NCI-H2227 (cell line): ENCODE measurements around the gene ZFYVE21.
A peak's percentile ranks its signal among the peaks of the same experiment; 100 is the strongest.

Experiments used
- DNase-seq: peaks from one replicate; lab custom pipeline; 2025; ENCODE audit not compliant: unreplicated experiment; lab: John Stamatoyannopoulos, UW

The ZFYVE21 gene

GRCh38 chr14:103715052-103716000, at the start of gene ZFYVE21, which contains the start of gene XRCC3:
Gene ZFYVE21 (plus strand): TSS chr14:103715810. CDS start chr14:103715842, 32 bp downstream.
Gene XRCC3 (minus strand): TSS chr14:103715451. CDS start chr14:103711087, 4,364 bp downstream.
- DNase-seq = peak; percentile 99

DNA sequence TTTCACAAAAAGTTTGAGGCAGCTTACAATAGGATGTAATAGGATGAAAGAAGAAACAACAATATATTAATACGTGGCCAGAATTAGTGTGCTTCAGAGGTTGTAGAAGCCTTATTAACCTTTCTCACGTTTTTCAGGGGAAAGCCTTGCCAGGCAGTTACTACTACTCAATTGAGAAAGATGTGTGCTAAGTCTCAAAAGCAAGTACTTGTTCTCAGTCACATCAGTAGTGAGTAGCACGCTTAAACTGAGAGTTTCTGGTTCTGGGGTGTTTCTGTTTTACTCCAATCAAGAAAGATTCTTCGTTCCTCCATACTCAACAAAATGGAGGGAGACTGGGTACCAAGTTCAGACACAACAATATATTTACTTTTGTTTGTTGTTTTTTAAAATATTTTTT, 47.9 kb upstream of the ZFYVE21 start:
- no peak for DNase-seq

DNA sequence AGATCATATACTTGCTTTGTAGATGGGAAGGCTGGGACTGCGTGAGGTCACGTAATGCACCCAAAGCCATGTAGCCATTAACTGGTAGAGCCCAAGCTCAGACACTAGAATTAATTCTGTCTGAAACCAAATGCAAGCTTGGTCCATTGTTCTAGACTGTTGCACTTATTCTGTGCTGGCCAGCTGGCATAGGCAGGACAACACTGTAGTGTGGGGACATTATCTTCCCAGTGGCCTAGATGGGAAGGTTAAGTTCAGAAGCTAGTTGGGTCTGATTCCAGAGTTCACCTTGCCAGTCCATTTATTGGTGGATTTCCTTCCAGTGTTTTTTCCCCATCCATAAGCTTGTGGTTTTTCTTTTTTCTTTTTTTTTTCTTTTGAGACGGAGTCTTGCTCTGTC, 47.5 kb upstream of the ZFYVE21 start:
- no peak for DNase-seq

DNA sequence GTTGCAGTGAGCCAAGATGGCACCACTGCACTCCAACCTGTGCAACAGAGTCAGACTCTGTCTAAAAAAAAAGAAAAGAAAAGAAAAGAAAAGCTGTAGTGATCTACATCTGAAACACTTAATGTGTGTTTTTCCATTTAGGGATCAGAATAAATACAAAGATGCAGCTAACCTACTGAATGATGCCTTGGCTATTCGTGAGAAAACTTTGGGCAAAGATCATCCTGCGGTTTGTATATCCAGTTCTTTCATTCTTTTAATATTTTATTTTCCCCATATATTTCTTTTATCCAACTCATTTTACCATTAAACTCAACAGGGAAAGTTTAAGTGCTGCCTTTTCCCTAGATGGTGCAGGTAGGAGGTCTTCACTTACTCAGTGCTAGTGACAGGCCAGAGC, 46.2 kb upstream of the ZFYVE21 start:
- DNase-seq = no peak

DNA sequence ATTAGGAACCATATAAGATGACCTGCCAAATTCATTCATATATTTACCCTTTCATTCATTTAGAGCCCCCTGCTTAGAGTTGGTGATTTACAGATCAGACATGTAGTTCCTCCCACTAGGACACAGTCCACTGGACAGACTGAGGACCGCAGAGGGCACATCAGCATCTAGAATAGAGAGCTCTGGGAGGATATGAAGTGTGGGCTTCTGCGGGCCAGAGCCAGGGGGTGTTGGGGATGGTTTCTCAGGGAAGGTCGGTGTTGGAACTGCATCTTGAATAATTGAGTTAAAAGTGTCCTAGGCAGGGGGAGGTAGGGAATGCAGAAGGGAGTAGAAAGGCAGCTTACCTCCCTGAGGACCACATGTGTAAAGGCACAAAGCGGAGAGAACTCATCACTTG, 43.7 kb upstream of the ZFYVE21 start:
- DNase-seq = no peak

- DNase-seq = no peak
These were observed 39.7 kb upstream of the ZFYVE21 start for GRCh38 chr14:103675957-103676356.

DNA sequence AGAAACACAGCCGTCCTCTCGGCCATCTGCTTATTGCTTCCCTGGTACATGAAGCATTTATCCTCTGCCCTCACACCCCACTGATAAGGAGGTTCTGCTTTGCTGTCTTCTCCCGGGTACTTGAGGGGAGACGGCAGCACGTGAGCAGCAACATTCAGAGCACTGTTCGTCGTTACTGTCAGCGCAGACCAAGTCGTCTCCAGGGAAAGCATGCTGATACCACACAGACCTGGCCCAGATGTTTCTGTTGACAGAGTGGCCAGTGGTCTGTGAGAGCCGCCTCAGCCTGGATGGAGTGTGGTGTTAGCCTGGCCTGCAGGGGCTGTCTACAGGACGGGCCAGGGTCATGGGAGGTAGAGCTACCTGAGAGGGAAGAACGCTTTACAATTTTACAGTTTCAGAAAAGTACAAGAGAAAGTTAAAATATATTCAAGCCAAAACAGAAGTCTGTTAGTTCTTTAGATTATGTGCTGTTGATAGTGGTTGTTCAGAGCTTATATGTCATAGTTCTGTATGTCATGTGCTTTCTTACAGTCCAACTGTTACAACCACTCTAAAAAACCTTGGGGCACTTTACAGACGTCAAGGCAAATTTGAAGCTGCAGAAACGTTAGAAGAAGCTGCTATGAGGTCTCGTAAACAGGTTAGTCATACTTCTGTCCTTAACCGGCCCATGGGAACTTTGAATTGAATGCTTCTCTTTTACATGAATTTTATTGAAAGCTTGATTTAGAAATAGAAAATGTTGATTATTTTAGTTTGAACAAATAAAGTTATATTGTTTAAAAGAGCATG, 38.5 kb upstream of the ZFYVE21 start:
- no peak for DNase-seq

- peak; percentile 40 for DNase-seq
These were observed 36.3 kb upstream of the ZFYVE21 start for GRCh38 chr14:103679351-103679750.

GRCh38 chr14:103680491-103681231, 34.9 kb upstream of the ZFYVE21 start:
- DNase-seq = no peak

GRCh38 chr14:103683139-103683538, 32.5 kb upstream of the ZFYVE21 start:
- no peak for DNase-seq

- DNase-seq = no peak
These were observed 31.1 kb upstream of the ZFYVE21 start for GRCh38 chr14:103684471-103684870.

DNA sequence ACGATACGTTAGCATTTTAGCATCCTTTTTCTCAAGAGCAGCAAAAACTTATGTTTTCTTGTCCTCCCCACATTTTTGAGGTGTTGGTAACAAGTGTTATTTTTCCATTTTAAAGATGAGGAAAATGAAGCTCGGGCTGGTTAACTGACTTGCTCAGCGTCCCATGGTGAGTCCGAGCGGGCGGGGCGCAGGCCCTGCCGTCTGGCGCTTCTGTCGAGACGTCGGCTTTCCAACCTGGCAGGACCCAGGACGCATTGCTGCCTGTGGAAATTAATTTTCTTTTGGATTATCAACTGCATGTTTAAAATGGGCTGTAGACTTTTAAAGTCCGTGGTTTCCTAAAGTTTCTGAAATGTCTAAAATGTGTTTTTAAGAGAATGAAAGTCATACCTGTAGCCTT, 30.7 kb upstream of the ZFYVE21 start:
- DNase-seq = no peak

GRCh38 chr14:103685276-103686211, 30.1 kb upstream of the ZFYVE21 start:
- no peak for DNase-seq

GRCh38 chr14:103686831-103687485, 28.7 kb upstream of the ZFYVE21 start:
- DNase-seq = no peak

GRCh38 chr14:103687712-103688111, 27.9 kb upstream of the ZFYVE21 start:
- no peak for DNase-seq

DNA sequence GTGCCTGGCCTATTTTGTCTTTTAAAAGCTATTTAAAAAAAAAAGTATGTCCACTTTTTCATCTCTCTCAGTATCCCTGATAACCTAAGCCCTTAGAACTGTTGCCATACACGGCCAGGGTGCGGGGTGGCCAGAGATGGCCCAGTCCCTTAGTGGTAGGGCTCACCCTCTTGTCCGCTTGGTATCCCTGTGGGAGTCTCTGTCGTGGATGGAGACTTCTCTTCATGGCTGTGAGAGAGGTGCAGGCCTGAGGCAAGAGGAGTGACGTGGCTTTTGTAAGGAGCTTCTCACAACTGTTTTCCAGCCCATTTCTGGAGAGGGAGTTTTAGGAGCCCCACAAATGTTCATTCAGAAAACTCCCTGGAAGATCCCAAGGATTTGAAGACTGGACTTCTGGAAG, 27.2 kb upstream of the ZFYVE21 start:
- DNase-seq = no peak

DNA sequence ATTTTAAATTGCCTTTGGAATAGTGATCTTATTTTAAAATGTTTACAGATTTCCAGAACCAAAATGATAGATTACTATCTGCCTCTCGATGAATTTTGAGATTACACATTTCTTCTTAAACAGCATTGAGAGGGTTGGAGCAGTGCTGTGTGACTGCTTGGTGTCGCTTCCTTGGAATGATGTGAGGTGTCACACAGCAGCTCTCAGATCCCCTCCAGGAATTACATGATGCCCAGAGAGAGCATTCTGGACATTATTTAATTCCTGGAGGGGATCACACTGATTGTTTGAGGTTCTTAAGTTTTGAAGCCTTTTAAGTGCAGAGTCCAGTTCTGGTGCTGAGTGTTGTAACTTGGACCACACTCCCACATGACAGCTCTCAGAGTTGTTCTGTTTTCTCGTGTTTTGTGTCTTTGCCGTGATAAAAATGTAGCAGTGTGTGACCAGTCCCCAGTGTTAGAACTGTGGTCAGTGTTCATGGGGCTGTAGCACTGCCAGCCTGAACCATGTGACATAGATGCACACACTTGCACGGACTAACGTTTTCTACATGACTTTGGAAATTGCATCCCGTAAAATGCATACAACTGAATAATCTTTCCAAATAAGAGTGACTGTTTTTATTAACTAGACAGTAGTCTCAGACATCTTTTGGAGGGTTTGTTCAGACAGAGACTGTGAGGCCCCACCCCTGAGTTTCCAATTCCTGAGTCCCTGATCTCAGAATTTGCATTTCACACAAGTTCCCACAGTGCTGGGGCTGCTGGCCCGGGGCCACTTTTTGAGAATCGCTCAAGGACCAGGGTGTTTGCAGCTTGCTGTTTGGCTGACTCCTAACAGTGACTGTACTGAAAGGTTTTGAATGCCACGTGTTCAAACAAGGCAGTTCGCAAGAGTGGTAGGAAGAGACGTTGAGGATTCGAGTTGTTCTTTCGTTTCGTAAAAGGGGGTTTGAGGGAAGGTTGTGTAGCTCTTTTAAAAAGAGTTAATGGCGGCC, 26.4 kb upstream of the ZFYVE21 start:
- no peak for DNase-seq

DNA sequence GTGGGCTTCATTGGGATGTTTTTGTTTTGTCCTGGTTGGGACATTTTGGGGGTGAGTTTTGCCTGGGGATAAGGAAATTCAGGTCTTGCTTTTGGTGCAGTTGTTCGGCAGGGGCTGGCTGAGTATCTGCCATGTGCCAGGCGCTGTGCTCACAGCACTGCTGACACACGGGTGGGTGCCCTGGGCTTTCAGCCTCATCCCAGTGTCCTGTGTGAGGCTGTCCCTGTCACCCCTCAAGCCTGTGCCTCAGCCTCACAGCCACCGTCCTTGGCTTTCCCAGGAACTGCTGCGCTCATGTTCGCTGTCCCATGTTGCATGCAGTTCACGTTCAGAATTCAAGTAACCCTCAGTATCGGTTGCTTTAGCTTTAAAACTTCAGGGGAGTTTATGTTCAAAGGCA, 25.3 kb upstream of the ZFYVE21 start:
- DNase-seq = no peak
